HepG2 (cell line): ENCODE measurements around the gene TCFL5. TPM values are rescaled to one million over a fixed set of nuclear protein-coding genes. Genes with fewer than 3 reads are reported as not detected.
A peak's percentile ranks its signal among the peaks of the same experiment; 100 is the strongest.

Experiments
- DR1 ChIP-seq: sonication (generic); formaldehyde crosslinking; IDR thresholded peaks from 2 replicates; pipeline ENCODE4 v1.8.0; 2021; ENCODE audit warnings: mild to moderate bottlenecking, missing genetic modification reagents, inconsistent platforms
- EZH2 ChIP-seq: conservative IDR thresholded peaks from 2 replicates; pipeline ENCODE4 v1.6.1; 2012; ENCODE audit warnings: mild to moderate bottlenecking, low read depth, low read length, moderate library complexity
- FOXJ3 ChIP-seq: sonication (generic); formaldehyde crosslinking; IDR thresholded peaks from 2 replicates; pipeline ENCODE4 v1.4.0; 2020; ENCODE audit warnings: missing genetic modification reagents, mild to moderate bottlenecking, borderline replicate concordance
- IKZF5 ChIP-seq: IDR thresholded peaks from 2 replicates; pipeline ENCODE4 v1.6.1; 2018; ENCODE audit warnings: missing genetic modification reagents, mild to moderate bottlenecking, missing compliant biosample characterization
- IRF2 ChIP-seq: IDR thresholded peaks from 2 replicates; pipeline ENCODE4 v1.6.1; 2018; ENCODE audit warnings: missing genetic modification reagents, missing compliant biosample characterization
- KLF11 ChIP-seq: IDR thresholded peaks from 2 replicates; pipeline ENCODE4 v1.6.1; 2016; ENCODE audit warnings: missing compliant biosample characterization
- MIER3 ChIP-seq: IDR thresholded peaks from 2 replicates; pipeline ENCODE4 v1.6.1; 2016; ENCODE audit warnings: missing compliant biosample characterization, borderline replicate concordance
- MXD3 ChIP-seq: IDR thresholded peaks from 2 replicates; pipeline ENCODE4 v1.6.1; 2016; ENCODE audit warnings: mild to moderate bottlenecking, missing biosample characterization, missing genetic modification reagents
- NKX3-1 ChIP-seq: sonication (generic); formaldehyde crosslinking; IDR thresholded peaks from 2 replicates; pipeline ENCODE4 v1.5.0; 2020; ENCODE audit warnings: missing genetic modification reagents
- PBX3 ChIP-seq: sonication (generic); formaldehyde crosslinking; IDR thresholded peaks from 2 replicates; pipeline ENCODE4 v1.8.1; 2023; ENCODE audit warnings: missing genetic modification reagents, inconsistent platforms, borderline replicate concordance
- SIN3A ChIP-seq: IDR thresholded peaks from 2 replicates; pipeline ENCODE4 v1.6.1; 2011; ENCODE audit warnings: low read depth, mild to moderate bottlenecking, control low read depth, low read length, borderline replicate concordance
- SPEN ChIP-seq: sonication (generic); formaldehyde crosslinking; IDR thresholded peaks from 2 replicates; pipeline ENCODE4 v1.5.1; 2020; ENCODE audit warnings: low read depth, mild to moderate bottlenecking, missing genetic modification reagents
- SUZ12 ChIP-seq: fragments of 150-350 bp; IDR thresholded peaks from 2 replicates; pipeline ENCODE4 v1.6.1; 2014; ENCODE audit warnings: low read depth, low read length
- TSC22D2 ChIP-seq: sonication (generic); formaldehyde crosslinking; IDR thresholded peaks from 2 replicates; pipeline ENCODE4 v1.5.1; 2020; ENCODE audit warnings: missing genetic modification reagents, mild to moderate bottlenecking, borderline replicate concordance
- ZBTB46 ChIP-seq: sonication (generic); formaldehyde crosslinking; IDR thresholded peaks from 2 replicates; pipeline ENCODE4 v1.4.0; 2020; ENCODE audit warnings: mild to moderate bottlenecking, missing genetic modification reagents, borderline replicate concordance
- ZNF232 ChIP-seq: sonication (generic); formaldehyde crosslinking; IDR thresholded peaks from 2 replicates; pipeline ENCODE4 v1.4.0; 2020; ENCODE audit warnings: missing genetic modification reagents, borderline replicate concordance
- ZNF296 ChIP-seq: sonication (generic); formaldehyde crosslinking; conservative IDR thresholded peaks from 2 replicates; pipeline ENCODE4 v1.5.0; 2020; ENCODE audit warnings: mild to moderate bottlenecking, missing genetic modification reagents
- ZNF451 ChIP-seq: sonication (generic); formaldehyde crosslinking; IDR thresholded peaks from 2 replicates; pipeline ENCODE4 v1.5.0; 2020; ENCODE audit warnings: mild to moderate bottlenecking, missing genetic modification reagents
- ZNF503 ChIP-seq: sonication (generic); formaldehyde crosslinking; IDR thresholded peaks from 2 replicates; pipeline ENCODE4 v1.4.0; 2020; ENCODE audit warnings: missing genetic modification reagents
- ZNF546 ChIP-seq: sonication (generic); formaldehyde crosslinking; conservative IDR thresholded peaks from 2 replicates; pipeline ENCODE4 v1.8.1; 2023; ENCODE audit warnings: mild to moderate bottlenecking, missing genetic modification reagents
- polyA plus RNA-seq, 8 experiments: library from polyadenylated mRNA; depleted of rRNA in 3 of 8; stranded (reverse) in 7 of 8; unstranded in 1 of 8; fragments of >200 nt; fragmentation: Illumina TruSeq in 4 of 8; extraction: Trizol in 4 of 8; gene quantifications; 2 replicates each; pipeline versions ENCODE4 v1.2.1 to v1.2.3, GENCODE V29; 2011 to 2016; ENCODE audit warnings: low read depth in 4 of 8, missing spikeins in 1 of 8, mixed read lengths in 1 of 8; ENCODE audit not compliant: insufficient read depth in 1 of 8
- total RNA-seq, 5 experiments: library from RNA; depleted of rRNA; stranded (reverse); fragments of >200 nt; fragmentation: Illumina TruSeq; extraction: Trizol; gene quantifications; 2 replicates each; pipeline ENCODE4 v1.2.3, GENCODE V29; 2016; ENCODE audit warnings: low read depth in 1 of 5

TCFL5 gene
- total and polyA plus RNA-seq, 2 of the 13 experiments (the other 11 are each of a cell fraction or from before 2014, with no cell fraction given), result 14.8 to 20.0 TPM

- TF ChIP-seq ZNF503 (CRISPR knock-in tag) (peak; percentile 66), MXD3 (CRISPR knock-in tag) (peak; percentile 99), ZNF451 (CRISPR knock-in tag) (peak; percentile 89), SPEN (CRISPR knock-in tag) (peak; percentile 94), ZBTB46 (CRISPR knock-in tag) (no peak), ZNF296 (CRISPR knock-in tag) (no peak), ZNF546 (CRISPR knock-in tag) (peak; percentile 90), TSC22D2 (CRISPR knock-in tag) (peak; percentile 98), FOXJ3 (CRISPR knock-in tag) (peak; percentile 38; the same call in 1 of the 2 replicates), ZNF232 (CRISPR knock-in tag) (peak; percentile 95), PBX3 (CRISPR knock-in tag) (peak; percentile 73; the same call in 1 of the 2 replicates), DR1 (CRISPR knock-in tag) (peak; percentile 84; the same call in 1 of the 2 replicates), SUZ12 (no peak), KLF11 (CRISPR knock-in tag) (peak; percentile 90), MIER3 (peak; percentile 76; the same call in 1 of the 2 replicates), IRF2 (CRISPR knock-in tag) (peak; percentile 93), NKX3-1 (peak; percentile 96), EZH2 (no peak), SIN3A (0 out of 2 replicates have a peak, but pooled peaks have one; percentile 13), IKZF5 (CRISPR knock-in tag) (peak; percentile 94)
Observed at GRCh38 chr20:62861726-62862336, at the start of gene TCFL5 (continued).
